NCI-H82 (cell line): ENCODE data around the gene ZNF23.

ENCODE experiments used
- DNase-seq: peaks from one replicate; lab custom pipeline; 2025; lab: John Stamatoyannopoulos, UW

The ZNF23 gene

DNA sequence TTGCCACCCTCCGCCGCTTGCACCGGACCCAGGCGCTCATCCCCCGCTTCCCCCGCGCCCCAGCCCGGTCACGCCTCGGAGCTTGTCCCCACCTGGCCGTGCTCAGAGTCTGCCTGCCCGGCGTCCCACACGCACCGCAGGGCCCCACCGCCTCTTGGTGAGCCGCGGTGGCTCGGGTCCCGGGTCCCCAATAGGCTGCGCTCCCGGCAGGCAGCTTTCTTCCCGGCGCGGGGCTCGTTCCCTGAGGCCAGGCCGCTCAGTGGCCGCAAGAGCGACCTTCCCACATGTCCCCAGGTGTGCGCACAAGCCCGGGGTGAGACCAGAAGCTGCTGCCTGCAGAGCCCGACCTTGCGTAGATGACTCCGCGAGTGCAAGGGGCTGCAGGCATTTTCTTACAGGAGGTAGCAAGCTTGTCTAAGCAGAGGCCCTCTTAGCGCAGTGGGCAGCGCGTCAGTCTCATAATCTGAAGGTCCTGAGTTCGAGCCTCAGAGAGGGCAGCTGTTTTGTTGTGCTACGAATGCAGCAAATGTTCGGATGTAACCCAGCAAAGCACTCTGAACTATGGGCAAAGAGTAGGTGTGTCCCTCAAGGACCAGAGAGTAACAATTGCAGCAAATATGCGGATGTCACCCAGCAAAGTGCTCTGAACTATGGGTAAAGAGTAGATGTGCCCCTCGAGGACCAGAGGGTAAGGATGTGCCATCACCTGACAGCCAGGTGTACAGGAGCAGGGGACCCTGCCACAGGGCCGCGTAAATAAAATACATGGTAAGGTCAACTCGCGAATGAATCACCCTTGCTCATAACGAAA lies 35.8 kb downstream of the ZNF23 start:
- DNase-seq: peak; percentile 89

GRCh38 chr16:71425746-71426068 lies 36.3 kb downstream of the ZNF23 start:
- no peak for DNase-seq

DNA sequence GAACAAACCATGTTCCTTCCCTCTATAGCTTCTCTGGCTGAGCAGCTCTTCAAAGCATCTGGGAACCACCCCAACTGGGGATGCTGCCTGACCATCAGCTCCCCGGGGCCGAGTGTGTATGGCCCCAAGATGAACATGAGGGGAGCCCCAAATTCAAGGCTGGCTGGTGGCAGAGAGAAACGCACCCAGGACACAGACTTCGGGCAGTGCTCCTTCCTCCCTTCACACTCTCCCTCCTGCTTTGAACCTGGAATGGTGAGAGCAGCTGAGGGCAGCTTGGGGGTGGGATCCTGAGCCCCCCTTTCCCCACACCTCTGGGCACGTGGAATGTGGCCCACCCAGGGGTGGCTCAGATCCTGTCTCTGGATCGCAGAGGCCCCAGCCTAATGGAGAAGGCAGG lies 37.4 kb downstream of the ZNF23 start:
- no peak for DNase-seq

- no peak for DNase-seq
These were observed 38.2 kb downstream of the ZNF23 start for GRCh38 chr16:71423865-71424264.

DNA sequence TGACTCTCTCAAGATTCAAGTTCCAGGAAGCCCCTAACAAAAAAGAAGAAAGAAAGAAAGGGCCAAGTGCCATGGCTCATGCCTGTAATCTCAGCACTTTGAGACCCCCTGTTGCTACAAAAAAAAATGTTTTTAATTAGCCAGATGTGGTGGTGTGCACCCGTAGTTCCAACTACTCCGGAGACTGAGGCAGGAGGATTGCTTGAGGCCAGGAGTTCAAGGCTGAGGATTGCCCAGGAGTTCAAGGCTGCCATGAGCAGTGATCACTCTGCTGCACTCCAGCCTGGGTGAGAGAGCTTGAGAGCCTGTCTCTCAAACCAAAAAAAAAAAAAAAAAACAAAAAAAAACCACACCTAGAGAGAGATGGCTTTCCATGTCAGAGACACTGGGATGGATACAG lies 39.0 kb downstream of the ZNF23 start:
- no peak for DNase-seq

- DNase-seq: peak; percentile 59
These were observed 40.1 kb downstream of the ZNF23 start for GRCh38 chr16:71421911-71422310.

- no peak for DNase-seq
These were observed 48.0 kb downstream of the ZNF23 start for GRCh38 chr16:71414038-71414437.

GRCh38 chr16:71413341-71413740 lies 48.7 kb downstream of the ZNF23 start:
- DNase-seq: no peak

DNA sequence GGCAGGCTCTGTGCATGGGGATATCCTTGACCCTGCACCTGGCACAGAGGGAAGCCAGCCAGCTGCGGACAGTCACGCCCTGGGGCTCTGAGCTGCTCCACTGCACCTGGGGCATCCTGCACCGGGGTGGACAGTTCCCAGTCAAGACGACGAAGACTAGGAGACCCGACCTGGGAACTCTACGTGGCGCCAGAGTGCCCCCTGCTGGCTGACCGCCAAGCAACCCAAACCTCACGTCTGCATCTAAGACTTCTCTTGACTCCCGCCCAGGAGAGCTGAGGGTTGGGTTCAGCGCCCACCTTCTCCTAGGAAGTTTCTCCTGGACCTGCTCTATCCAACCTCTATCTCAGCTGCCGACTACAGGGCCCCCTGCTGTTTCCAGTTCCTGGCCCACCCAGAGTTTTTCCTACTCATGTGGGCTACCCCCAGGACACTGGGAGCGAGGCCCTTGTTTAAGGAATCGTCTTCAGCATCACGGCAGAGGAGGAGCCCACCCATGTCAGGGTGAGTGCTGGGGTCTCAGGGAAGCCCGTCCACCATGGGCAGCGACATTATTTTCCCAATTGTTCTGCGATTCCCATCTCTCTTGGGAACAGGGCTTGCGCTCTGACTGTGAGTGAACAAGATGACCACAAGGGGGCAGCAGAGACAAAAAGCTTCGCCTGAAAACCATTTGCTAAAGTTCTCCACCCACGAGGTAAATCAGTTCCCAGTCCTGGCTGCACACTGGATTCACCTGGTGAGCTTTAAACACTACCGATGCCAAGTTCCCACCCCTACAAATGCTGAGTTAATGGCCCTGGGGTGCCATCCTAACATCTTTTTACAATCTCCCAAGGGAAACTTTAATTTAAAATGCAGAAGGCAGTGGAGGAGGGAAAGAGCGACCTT lies 49.5 kb downstream of the ZNF23 start:
- DNase-seq: peak; percentile 84

DNA sequence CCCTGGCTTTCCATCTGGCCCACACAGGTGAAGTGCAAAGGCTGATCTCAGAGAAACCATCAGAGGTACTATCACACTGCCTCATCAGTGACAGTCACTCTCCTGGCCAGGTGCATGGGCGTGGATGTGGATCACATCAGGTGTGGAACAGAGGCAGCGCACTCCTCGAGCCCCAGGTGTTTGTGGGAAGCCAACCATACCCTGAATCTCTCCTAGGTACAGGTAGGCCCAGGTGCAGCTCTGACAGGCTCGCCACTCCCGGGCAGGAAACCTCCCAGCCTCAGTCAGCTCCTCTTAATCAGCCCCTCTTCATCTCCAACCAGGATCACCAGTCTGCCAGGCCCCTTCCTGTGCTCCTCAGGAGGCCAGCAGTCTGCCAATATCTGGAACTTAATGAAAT lies 51.9 kb downstream of the ZNF23 start:
- DNase-seq: no peak

DNA sequence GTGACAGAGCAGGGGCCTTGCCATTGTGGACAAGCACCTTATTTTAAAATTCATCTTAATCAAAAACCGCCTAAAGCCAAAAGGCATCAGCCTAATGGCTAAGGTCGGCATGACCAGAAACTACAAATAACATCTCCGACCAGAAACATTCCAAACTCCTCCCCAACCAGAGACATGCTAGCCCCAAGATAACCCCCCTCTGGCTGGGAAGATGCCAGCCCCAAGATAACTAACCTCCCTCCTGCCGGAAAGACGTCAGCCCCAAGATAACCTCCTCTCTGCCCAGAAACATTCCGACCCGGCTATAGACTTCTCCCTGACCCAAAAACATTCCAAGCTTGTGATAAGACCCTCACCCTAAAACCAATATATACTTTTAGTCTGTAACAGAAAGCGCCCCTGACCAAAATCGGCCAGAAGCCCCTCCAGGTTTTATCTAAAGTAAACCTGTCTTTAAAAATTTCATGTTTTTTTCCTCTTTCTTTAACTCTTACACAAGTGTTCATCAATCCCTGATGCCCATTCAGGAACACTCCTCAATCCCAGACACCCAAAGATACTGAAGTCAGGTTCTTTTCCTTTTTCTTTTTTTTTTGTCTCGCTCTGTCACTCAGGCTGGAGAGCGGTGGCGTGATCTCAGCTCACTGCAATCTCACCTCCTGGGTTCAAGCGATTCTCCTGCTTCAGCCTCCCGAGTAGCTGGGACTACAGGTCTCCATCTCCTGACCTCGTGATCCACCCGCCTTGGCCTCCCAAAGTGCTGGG lies 52.9 kb downstream of the ZNF23 start:
- no peak for DNase-seq

DNA sequence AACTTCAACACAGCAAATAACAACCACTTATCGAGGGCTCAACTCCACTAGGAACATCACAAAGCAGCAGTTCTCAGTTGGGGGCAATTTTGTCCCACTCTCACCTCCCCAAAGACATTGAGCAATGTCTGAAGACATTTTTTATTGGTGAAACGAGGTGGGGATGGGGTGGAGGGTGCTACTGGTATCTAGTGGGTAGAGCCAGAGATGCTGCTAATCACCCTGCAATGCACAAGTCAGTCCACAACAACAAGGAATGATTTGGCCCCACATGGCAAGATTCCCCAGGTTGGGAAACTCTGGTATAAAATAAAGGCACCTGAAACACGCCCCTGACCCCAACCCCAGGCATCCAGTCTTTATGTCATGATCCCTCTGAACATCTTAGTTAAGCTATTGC lies 53.5 kb downstream of the ZNF23 start:
- no peak for DNase-seq

DNA sequence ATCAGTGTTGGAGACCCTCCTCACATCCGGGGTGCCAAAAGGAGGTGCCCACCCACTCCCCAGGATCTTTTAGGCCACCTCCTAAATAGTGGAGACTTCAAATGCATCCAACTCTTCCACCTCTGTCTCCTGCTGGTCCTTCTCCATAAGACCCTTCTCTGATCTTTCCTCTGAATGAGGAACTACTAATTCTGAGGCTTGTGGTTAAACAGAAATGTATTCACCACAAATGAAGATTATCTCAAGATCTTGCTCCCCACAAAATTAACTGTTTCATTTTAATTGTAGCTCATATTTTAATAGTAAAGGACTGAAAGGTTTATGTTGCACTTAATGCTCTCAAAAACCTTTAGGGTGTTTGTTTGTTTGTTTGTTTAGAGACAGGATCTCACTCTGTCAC lies 54.3 kb downstream of the ZNF23 start:
- DNase-seq: no peak

DNA sequence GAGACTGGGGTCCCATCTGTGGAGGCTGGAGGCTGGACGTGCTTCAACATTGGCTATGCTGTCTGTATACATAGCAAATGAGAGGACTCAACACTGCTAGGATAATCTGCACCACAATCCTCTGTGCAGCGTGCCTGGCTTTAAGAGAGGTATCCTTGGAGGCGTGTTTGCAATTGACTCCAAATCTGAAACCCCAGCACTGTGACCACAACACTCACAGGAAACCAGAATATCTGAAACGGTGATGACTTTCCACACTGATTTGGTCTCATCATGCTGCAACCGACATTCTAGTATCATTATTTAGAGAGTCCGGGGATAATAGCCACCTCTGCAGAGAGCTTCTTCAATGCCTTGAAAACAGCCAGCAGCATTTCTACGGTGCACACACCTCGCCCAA lies 55.3 kb downstream of the ZNF23 start:
- no peak for DNase-seq

GRCh38 chr16:71406316-71406715 lies 55.7 kb downstream of the ZNF23 start:
- no peak for DNase-seq

DNA sequence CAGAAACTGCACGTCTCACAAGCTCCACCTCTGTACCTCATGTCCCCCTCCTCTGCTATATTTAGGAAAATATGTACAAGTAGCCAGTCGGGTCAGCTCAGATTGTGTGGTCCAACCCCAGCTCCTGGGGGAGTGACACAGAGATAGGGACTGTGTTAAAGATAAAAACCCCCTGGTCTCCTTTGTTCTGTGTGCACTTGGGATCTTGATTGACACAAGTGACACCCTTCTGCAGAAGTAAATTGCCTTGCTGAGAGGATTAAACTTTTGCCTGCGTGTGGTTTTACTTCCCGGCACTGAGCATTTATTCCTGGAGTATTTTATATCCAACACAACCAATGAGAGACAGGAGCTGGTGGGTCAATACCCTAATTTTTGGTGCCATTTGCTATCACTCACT lies 57.7 kb downstream of the ZNF23 start:
- no peak for DNase-seq

DNA sequence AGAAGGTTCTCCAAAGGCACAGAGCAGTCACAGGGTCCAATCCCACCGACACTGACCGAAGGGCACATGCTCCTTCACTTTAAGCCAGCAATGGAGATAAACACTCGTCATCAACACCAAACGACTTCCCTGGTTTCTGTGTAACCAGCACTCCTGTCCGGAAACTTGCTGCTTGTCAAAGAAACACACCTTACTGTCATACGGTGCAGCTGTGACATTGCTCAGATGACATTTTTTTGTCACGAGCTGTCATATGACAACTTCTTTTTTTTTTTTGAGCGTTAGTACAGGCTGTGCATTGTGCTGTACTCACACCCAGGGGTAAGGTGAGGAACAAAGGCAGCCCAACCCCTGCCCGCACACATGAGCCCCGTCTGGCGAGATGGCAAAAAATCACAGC lies 59.4 kb downstream of the ZNF23 start:
- DNase-seq: no peak

GRCh38 chr16:71402007-71402406 lies 60.0 kb downstream of the ZNF23 start:
- no peak for DNase-seq

- DNase-seq: no peak
These were observed 62.1 kb downstream of the ZNF23 start for GRCh38 chr16:71399801-71400563.
